ENCODE results near the gene ASB1.
"Not testable (repeated sequence)": the region's sequence is repeated elsewhere in the genome, so short reads cannot be mapped to it uniquely, and the experiment has no call there.

ASB1 gene

GRCh38 chr2:238388794-238389193 is 37.9 kb upstream of the ASB1 start:
- Histone ChIP-seq H3K36me3 (ENCODE audit: control insufficient read depth in 1 of 2, insufficient read depth in 2 of 2, low read length in 2 of 2) (no peaks in the 10 kb centered on the region), H3K27ac (ENCODE audit: low read length) (no peak overlapping the region)

GRCh38 chr2:238389988-238390589 is 36.6 kb upstream of the ASB1 start:
- H3K9me3 ChIP-seq (ENCODE audit: control insufficient read depth in 1 of 2, low read length in 2 of 2): no peaks in the 10 kb centered on the region
- no peaks in the 10 kb centered on the region for H3K36me3 ChIP-seq (ENCODE audit: control insufficient read depth in 1 of 2, insufficient read depth in 2 of 2, low read length in 2 of 2)
- H3K4me3 ChIP-seq (ENCODE audit: low read depth in 1 of 2, low read length in 2 of 2): no peak overlapping the region
- no peaks in the 10 kb centered on the region for H3K27me3 ChIP-seq (ENCODE audit: low read depth, low read length)
- H3K27ac ChIP-seq (ENCODE audit: low read length): no peak overlapping the region
- H3K4me1 ChIP-seq (ENCODE audit: control insufficient read depth in 1 of 2, insufficient read depth in 2 of 2, low read length in 2 of 2): peaks cover 0 to 3% of the 10 kb centered on the region in 2 donors

More at GRCh38 chr2:238388794-238389193, 37.9 kb upstream of the ASB1 start:
- H3K4me1 ChIP-seq (ENCODE audit: control insufficient read depth in 1 of 2, insufficient read depth in 2 of 2, low read length in 2 of 2): peaks cover 0 to 3% of the 10 kb centered on the region in 2 donors
- no peak overlapping the region for H3K4me3 ChIP-seq (ENCODE audit: low read depth in 1 of 2, low read length in 2 of 2)
- H3K9me3 ChIP-seq (ENCODE audit: control insufficient read depth in 1 of 2, low read length in 2 of 2): no peaks in the 10 kb centered on the region
- no peaks in the 10 kb centered on the region for H3K27me3 ChIP-seq (ENCODE audit: low read depth, low read length)

DNA sequence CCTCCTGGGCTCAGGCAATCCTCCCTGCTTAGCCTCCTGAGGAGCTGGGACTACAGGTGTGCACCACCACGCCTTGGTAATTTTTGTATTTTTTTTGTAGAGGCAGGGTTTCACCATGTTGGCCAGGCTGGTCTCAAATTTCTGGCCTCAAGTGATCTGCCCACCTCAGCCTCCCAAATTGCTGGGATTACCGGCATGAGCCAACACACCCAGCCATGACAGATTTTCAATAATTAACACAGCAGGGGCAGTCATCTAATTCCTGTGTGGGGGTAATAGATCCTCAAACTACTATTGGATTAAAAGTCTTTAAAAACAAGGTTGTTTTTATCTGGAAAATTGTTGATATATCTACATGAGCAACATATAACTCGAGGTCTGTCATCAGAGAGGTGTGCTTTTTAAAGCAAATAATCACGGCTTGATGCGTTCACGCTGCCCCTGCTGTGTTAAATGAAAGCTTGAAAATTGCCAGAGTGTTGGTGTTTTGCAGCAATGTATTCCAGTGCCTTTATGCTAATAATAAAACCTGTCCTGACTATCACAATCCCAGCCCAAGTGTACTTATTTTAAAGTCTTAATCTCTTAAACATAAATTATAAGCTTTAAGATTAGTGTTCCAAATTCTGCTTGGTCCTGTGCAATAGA is 35.6 kb upstream of the ASB1 start:
- no peaks in the 10 kb centered on the region for H3K27me3 ChIP-seq (ENCODE audit: low read depth, low read length)
- H3K27ac ChIP-seq (ENCODE audit: low read length): no peak overlapping the region
- H3K4me3 ChIP-seq (ENCODE audit: low read depth in 1 of 2, low read length in 2 of 2): no peak overlapping the region
- peaks cover 0 to 3% of the 10 kb centered on the region in 2 donors for H3K4me1 ChIP-seq (ENCODE audit: control insufficient read depth in 1 of 2, insufficient read depth in 2 of 2, low read length in 2 of 2)
- H3K9me3 ChIP-seq (ENCODE audit: control insufficient read depth in 1 of 2, low read length in 2 of 2): no peaks in the 10 kb centered on the region
- no peaks in the 10 kb centered on the region for H3K36me3 ChIP-seq (ENCODE audit: control insufficient read depth in 1 of 2, insufficient read depth in 2 of 2, low read length in 2 of 2)

DNA sequence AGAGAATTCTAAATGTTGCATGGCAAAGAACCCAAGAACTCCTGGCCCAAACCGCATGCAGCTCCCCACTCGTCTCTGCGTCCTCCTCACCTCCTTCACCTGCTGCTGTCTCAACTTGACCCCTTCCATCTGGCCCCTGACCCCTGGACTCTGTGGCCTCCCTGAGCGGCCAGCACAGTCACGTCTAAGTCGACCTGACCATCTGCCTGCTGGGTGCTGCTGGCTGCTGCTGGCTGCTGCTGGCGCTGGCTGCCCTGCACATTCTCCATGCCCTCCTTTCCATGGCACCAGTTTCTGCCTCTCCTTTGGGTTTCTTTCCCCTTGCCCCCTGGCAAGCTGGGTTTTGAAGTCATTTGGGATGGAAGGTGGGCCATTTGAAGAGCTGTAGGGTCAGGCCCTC is 30.1 kb upstream of the ASB1 start:
- H3K27me3 ChIP-seq (ENCODE audit: low read depth, low read length): no peaks in the 10 kb centered on the region
- H3K9me3 ChIP-seq (ENCODE audit: control insufficient read depth in 1 of 2, low read length in 2 of 2): no peaks in the 10 kb centered on the region
- no peak overlapping the region for H3K4me3 ChIP-seq (ENCODE audit: low read depth in 1 of 2, low read length in 2 of 2)
- no peaks in the 10 kb centered on the region for H3K4me1 ChIP-seq (ENCODE audit: control insufficient read depth in 1 of 2, insufficient read depth in 2 of 2, low read length in 2 of 2)
- H3K27ac ChIP-seq (ENCODE audit: low read length): no peak overlapping the region
- peaks cover 0 to 23% of the 10 kb centered on the region in 2 donors for H3K36me3 ChIP-seq (ENCODE audit: control insufficient read depth in 1 of 2, insufficient read depth in 2 of 2, low read length in 2 of 2)

- H3K9me3 ChIP-seq (ENCODE audit: control insufficient read depth in 1 of 2, low read length in 2 of 2): no peaks in the 10 kb centered on the region
- peaks cover 0 to 25% of the 10 kb centered on the region in 2 donors for H3K36me3 ChIP-seq (ENCODE audit: control insufficient read depth in 1 of 2, insufficient read depth in 2 of 2, low read length in 2 of 2)
- no peaks in the 10 kb centered on the region for H3K4me1 ChIP-seq (ENCODE audit: control insufficient read depth in 1 of 2, insufficient read depth in 2 of 2, low read length in 2 of 2)
- no peak overlapping the region for H3K4me3 ChIP-seq (ENCODE audit: low read depth in 1 of 2, low read length in 2 of 2)
- no peaks in the 10 kb centered on the region for H3K27me3 ChIP-seq (ENCODE audit: low read depth, low read length)
- no peak overlapping the region for H3K27ac ChIP-seq (ENCODE audit: low read length)
Observed at GRCh38 chr2:238397356-238397755, 29.4 kb upstream of the ASB1 start.

DNA sequence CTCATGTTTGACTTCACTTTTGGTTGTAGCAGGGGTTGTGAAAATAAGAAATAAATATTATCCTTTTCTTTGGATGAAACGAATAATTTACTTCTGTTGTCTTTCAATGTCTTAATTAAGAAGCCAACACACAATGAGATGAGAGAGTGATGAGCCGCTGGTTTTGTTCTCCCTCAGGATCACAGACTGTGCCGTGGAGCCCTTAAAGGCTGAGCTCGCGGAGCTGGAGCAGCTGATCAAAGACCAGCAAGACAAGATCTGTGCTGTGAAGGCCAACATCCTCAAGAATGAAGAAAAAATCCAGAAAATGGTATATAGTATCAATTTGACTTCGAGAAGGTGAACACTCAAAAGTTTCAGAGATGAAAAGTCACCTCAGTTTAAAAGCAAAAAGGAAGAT is 28.1 kb upstream of the ASB1 start:
- Histone ChIP-seq H3K27me3 (ENCODE audit: low read depth, low read length) (no peaks in the 10 kb centered on the region), H3K27ac (ENCODE audit: low read length) (no peak overlapping the region), H3K4me3 (ENCODE audit: low read depth in 1 of 2, low read length in 2 of 2) (no peak overlapping the region), H3K4me1 (ENCODE audit: control insufficient read depth in 1 of 2, insufficient read depth in 2 of 2, low read length in 2 of 2) (no peaks in the 10 kb centered on the region), H3K36me3 (ENCODE audit: control insufficient read depth in 1 of 2, insufficient read depth in 2 of 2, low read length in 2 of 2) (peaks cover 0 to 25% of the 10 kb centered on the region in 2 donors), H3K9me3 (ENCODE audit: control insufficient read depth in 1 of 2, low read length in 2 of 2) (no peaks in the 10 kb centered on the region)

- Histone ChIP-seq H3K27me3 (ENCODE audit: low read depth, low read length) (no peaks in the 10 kb centered on the region), H3K4me1 (ENCODE audit: control insufficient read depth in 1 of 2, insufficient read depth in 2 of 2, low read length in 2 of 2) (no peaks in the 10 kb centered on the region), H3K4me3 (ENCODE audit: low read depth in 1 of 2, low read length in 2 of 2) (no peak overlapping the region), H3K36me3 (ENCODE audit: control insufficient read depth in 1 of 2, insufficient read depth in 2 of 2, low read length in 2 of 2) (peaks cover 0 to 25% of the 10 kb centered on the region in 2 donors), H3K9me3 (ENCODE audit: control insufficient read depth in 1 of 2, low read length in 2 of 2) (no peaks in the 10 kb centered on the region), H3K27ac (ENCODE audit: low read length) (no peak overlapping the region)
Observed at GRCh38 chr2:238399094-238399493, 27.6 kb upstream of the ASB1 start.

- Histone ChIP-seq H3K27me3 (ENCODE audit: low read depth, low read length) (no peaks in the 10 kb centered on the region), H3K4me3 (ENCODE audit: low read depth in 1 of 2, low read length in 2 of 2) (no peak overlapping the region), H3K4me1 (ENCODE audit: control insufficient read depth in 1 of 2, insufficient read depth in 2 of 2, low read length in 2 of 2) (no peaks in the 10 kb centered on the region), H3K27ac (ENCODE audit: low read length) (no peak overlapping the region), H3K36me3 (ENCODE audit: control insufficient read depth in 1 of 2, insufficient read depth in 2 of 2, low read length in 2 of 2) (peaks cover 0 to 28% of the 10 kb centered on the region in 2 donors), H3K9me3 (ENCODE audit: control insufficient read depth in 1 of 2, low read length in 2 of 2) (no peaks in the 10 kb centered on the region)
Observed at GRCh38 chr2:238401551-238401950, 25.2 kb upstream of the ASB1 start.

- H3K9me3 ChIP-seq (ENCODE audit: control insufficient read depth in 1 of 2, low read length in 2 of 2): no peaks in the 10 kb centered on the region
- H3K4me3 ChIP-seq (ENCODE audit: low read depth in 1 of 2, low read length in 2 of 2): no peak overlapping the region
- no peak overlapping the region for H3K27ac ChIP-seq (ENCODE audit: low read length)
- H3K27me3 ChIP-seq (ENCODE audit: low read depth, low read length): no peaks in the 10 kb centered on the region
- H3K36me3 ChIP-seq (ENCODE audit: control insufficient read depth in 1 of 2, insufficient read depth in 2 of 2, low read length in 2 of 2): peaks cover 0 to 21% of the 10 kb centered on the region in 2 donors
- H3K4me1 ChIP-seq (ENCODE audit: control insufficient read depth in 1 of 2, insufficient read depth in 2 of 2, low read length in 2 of 2): no peaks in the 10 kb centered on the region
Observed at GRCh38 chr2:238403632-238404405, 22.9 kb upstream of the ASB1 start.

DNA sequence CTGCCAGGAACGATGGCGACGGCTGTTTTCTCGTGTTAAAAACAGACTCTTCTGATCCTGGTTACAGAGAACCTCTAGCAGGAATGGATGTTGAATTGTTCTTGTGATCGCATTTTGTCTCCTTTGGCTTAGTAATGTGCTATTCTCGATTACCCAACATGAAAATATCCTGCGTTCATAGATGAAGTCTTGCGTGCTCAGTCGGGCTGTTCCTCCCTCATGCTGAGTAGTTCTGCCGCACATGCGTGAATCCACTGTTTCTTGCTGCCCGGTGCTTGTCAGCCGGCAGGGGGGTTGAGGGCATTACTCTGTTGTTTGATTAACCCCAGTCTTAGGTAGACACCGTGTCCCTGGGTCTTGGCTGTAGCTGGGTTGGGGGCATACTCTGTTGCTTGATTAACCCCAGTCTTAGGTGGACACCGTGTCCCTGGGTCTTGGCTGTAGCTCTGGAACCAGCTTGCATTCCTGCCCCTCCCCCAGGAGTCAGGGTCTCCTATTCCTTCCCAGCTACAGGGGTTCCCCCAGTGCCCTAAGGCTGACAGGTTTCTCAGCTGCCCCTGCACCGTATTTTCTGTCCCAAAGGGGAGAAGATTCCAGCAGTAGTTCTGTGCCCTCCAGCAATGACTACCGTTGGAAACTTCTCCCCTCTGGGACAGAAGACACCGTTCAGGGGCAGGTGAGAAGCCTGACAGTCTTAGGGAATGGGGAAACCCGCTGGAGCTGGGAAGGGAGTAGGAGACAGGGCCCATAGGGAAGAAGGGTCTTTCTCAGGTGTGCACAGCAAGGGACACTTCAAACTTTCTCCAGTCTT is 22.1 kb upstream of the ASB1 start:
- H3K27ac ChIP-seq (ENCODE audit: low read length): no peak overlapping the region
- no peaks in the 10 kb centered on the region for H3K4me1 ChIP-seq (ENCODE audit: control insufficient read depth in 1 of 2, insufficient read depth in 2 of 2, low read length in 2 of 2)
- no peaks in the 10 kb centered on the region for H3K27me3 ChIP-seq (ENCODE audit: low read depth, low read length)
- no peaks in the 10 kb centered on the region for H3K9me3 ChIP-seq (ENCODE audit: control insufficient read depth in 1 of 2, low read length in 2 of 2)
- peaks cover 0 to 13% of the 10 kb centered on the region in 2 donors for H3K36me3 ChIP-seq (ENCODE audit: control insufficient read depth in 1 of 2, insufficient read depth in 2 of 2, low read length in 2 of 2)
- no peak overlapping the region for H3K4me3 ChIP-seq (ENCODE audit: low read depth in 1 of 2, low read length in 2 of 2)

DNA sequence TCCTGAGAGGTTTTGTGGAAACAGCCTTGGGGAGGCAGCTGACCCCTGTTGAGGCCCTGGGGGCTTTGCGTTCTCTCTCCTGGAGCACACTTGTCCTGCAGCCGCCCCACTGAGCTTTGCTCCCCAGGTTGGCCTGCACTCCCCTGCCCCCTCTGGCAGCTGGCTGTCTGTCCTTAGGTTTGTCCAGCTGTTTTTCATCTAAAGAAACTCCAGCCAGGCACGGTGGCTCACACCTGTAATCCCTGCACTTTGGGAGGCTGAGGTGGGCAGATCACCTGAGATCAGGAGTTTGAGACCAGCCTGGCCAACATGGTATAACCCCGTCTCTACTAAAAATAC is 21.5 kb upstream of the ASB1 start:
- not testable (repeated sequence) for H3K27me3 ChIP-seq (ENCODE audit: low read depth, low read length); H3K4me1 ChIP-seq (ENCODE audit: control insufficient read depth in 1 of 2, insufficient read depth in 2 of 2, low read length in 2 of 2); H3K36me3 ChIP-seq (ENCODE audit: control insufficient read depth in 1 of 2, insufficient read depth in 2 of 2, low read length in 2 of 2); H3K27ac ChIP-seq (ENCODE audit: low read length); H3K9me3 ChIP-seq (ENCODE audit: control insufficient read depth in 1 of 2, low read length in 2 of 2); H3K4me3 ChIP-seq (ENCODE audit: low read depth in 1 of 2, low read length in 2 of 2)
